Activated naive CD8-positive, alpha-beta T cell (primary cell): ENCODE measurements around the gene CLEC18A.
"Not testable (repeated sequence)": the region's sequence is repeated elsewhere in the genome, so short reads cannot be mapped to it uniquely, and the experiment has no call there.

Experiments used
- H3K27ac Mint-ChIP-seq: one replicate; pipeline ENCODE4 v1.8.0; 2021; ENCODE audit warnings: mixed read lengths
- H3K27me3 Mint-ChIP-seq: one replicate; pipeline ENCODE4 v1.8.0; 2021; ENCODE audit warnings: mixed read lengths
- H3K36me3 Mint-ChIP-seq: one replicate; pipeline ENCODE4 v1.8.0; 2021; ENCODE audit warnings: mixed read lengths
- H3K4me1 Mint-ChIP-seq: one replicate; pipeline ENCODE4 v1.8.0; 2021; ENCODE audit warnings: low read depth, mixed read lengths
- H3K4me3 Mint-ChIP-seq: one replicate; pipeline ENCODE4 v1.8.0; 2021; ENCODE audit warnings: mild to moderate bottlenecking, mixed read lengths
- H3K9me3 Mint-ChIP-seq: one replicate; pipeline ENCODE4 v1.8.0; 2021; ENCODE audit warnings: low read depth, mixed read lengths

Gene CLEC18A

GRCh38 chr16:69936751-69937211 lies 14.4 kb upstream of the CLEC18A start:
- H3K4me1 Mint-ChIP-seq, result no peaks in the 10 kb centered on the region
- H3K36me3 Mint-ChIP-seq, result peaks cover 3% of the 10 kb centered on the region
- no peaks in the 10 kb centered on the region for H3K27me3 Mint-ChIP-seq
- H3K9me3 Mint-ChIP-seq, result no peaks in the 10 kb centered on the region
- no peak overlapping the region for H3K27ac Mint-ChIP-seq
- H3K4me3 Mint-ChIP-seq, result no peak overlapping the region

- Mint-ChIP-seq H3K36me3 (peaks cover 3% of the 10 kb centered on the region), H3K4me3 (no peak overlapping the region), H3K9me3 (no peaks in the 10 kb centered on the region), H3K4me1 (no peaks in the 10 kb centered on the region), H3K27me3 (no peaks in the 10 kb centered on the region), H3K27ac (no peak overlapping the region)
Observed at GRCh38 chr16:69937465-69937951, 13.6 kb upstream of the CLEC18A start.

GRCh38 chr16:69938981-69939820 lies 11.9 kb upstream of the CLEC18A start:
- no peaks in the 10 kb centered on the region for H3K36me3 Mint-ChIP-seq
- no peaks in the 10 kb centered on the region for H3K9me3 Mint-ChIP-seq
- no peaks in the 10 kb centered on the region for H3K27me3 Mint-ChIP-seq
- H3K4me3 Mint-ChIP-seq, result no peak overlapping the region
- H3K4me1 Mint-ChIP-seq, result no peaks in the 10 kb centered on the region
- no peak overlapping the region for H3K27ac Mint-ChIP-seq

GRCh38 chr16:69939821-69940585 lies 11.1 kb upstream of the CLEC18A start:
- H3K4me3 Mint-ChIP-seq, result no peak overlapping the region
- no peak overlapping the region for H3K27ac Mint-ChIP-seq
- H3K36me3 Mint-ChIP-seq, result no peaks in the 10 kb centered on the region
- no peaks in the 10 kb centered on the region for H3K4me1 Mint-ChIP-seq
- H3K9me3 Mint-ChIP-seq, result no peaks in the 10 kb centered on the region
- no peaks in the 10 kb centered on the region for H3K27me3 Mint-ChIP-seq

- Mint-ChIP-seq H3K27ac (no peak overlapping the region), H3K36me3 (no peaks in the 10 kb centered on the region), H3K9me3 (no peaks in the 10 kb centered on the region), H3K27me3 (no peaks in the 10 kb centered on the region), H3K4me1 (no peaks in the 10 kb centered on the region), H3K4me3 (no peak overlapping the region)
Observed at GRCh38 chr16:69940676-69941075, 10.5 kb upstream of the CLEC18A start.

- Mint-ChIP-seq H3K27me3 (no peaks in the 10 kb centered on the region), H3K4me3 (no peak overlapping the region), H3K9me3 (no peaks in the 10 kb centered on the region), H3K27ac (no peak overlapping the region), H3K4me1 (no peaks in the 10 kb centered on the region), H3K36me3 (no peaks in the 10 kb centered on the region)
Observed at GRCh38 chr16:69941251-69942098, 9.7 kb upstream of the CLEC18A start.

GRCh38 chr16:69942099-69942491 lies 9.0 kb upstream of the CLEC18A start:
- Mint-ChIP-seq H3K36me3 (no peaks in the 10 kb centered on the region), H3K27me3 (no peaks in the 10 kb centered on the region), H3K27ac (no peak overlapping the region), H3K4me1 (no peaks in the 10 kb centered on the region), H3K9me3 (no peaks in the 10 kb centered on the region), H3K4me3 (no peak overlapping the region)

GRCh38 chr16:69942627-69943170 lies 8.4 kb upstream of the CLEC18A start:
- no peaks in the 10 kb centered on the region for H3K4me1 Mint-ChIP-seq
- H3K27me3 Mint-ChIP-seq, result no peaks in the 10 kb centered on the region
- H3K4me3 Mint-ChIP-seq, result no peak overlapping the region
- no peak overlapping the region for H3K27ac Mint-ChIP-seq
- no peaks in the 10 kb centered on the region for H3K36me3 Mint-ChIP-seq
- no peaks in the 10 kb centered on the region for H3K9me3 Mint-ChIP-seq

- H3K27ac Mint-ChIP-seq, H3K36me3 Mint-ChIP-seq, H3K4me3 Mint-ChIP-seq, H3K27me3 Mint-ChIP-seq, H3K9me3 Mint-ChIP-seq, H3K4me1 Mint-ChIP-seq: not testable (repeated sequence)
Observed at GRCh38 chr16:69943241-69944036, 7.7 kb upstream of the CLEC18A start.

- not testable (repeated sequence) for H3K36me3 Mint-ChIP-seq, H3K9me3 Mint-ChIP-seq, H3K4me3 Mint-ChIP-seq, H3K27me3 Mint-ChIP-seq, H3K4me1 Mint-ChIP-seq, H3K27ac Mint-ChIP-seq
Observed at GRCh38 chr16:69950411-69950810, 723 bp upstream of the CLEC18A start.

GRCh38 chr16:69951672-69952031 lies 518 bp downstream of the CLEC18A start:
- not testable (repeated sequence) for H3K27me3 Mint-ChIP-seq, H3K4me3 Mint-ChIP-seq, H3K36me3 Mint-ChIP-seq, H3K27ac Mint-ChIP-seq, H3K4me1 Mint-ChIP-seq, H3K9me3 Mint-ChIP-seq

- not testable (repeated sequence) for H3K27me3 Mint-ChIP-seq, H3K9me3 Mint-ChIP-seq, H3K36me3 Mint-ChIP-seq, H3K27ac Mint-ChIP-seq, H3K4me3 Mint-ChIP-seq, H3K4me1 Mint-ChIP-seq
Observed at GRCh38 chr16:69952116-69952515, 982 bp downstream of the CLEC18A start.

GRCh38 chr16:69952572-69953355 lies 1.6 kb downstream of the CLEC18A start:
- H3K36me3 Mint-ChIP-seq, H3K27me3 Mint-ChIP-seq, H3K9me3 Mint-ChIP-seq, H3K4me1 Mint-ChIP-seq, H3K4me3 Mint-ChIP-seq, H3K27ac Mint-ChIP-seq: not testable (repeated sequence)
